ENCODE measurements around the gene EHD4.

DNA sequence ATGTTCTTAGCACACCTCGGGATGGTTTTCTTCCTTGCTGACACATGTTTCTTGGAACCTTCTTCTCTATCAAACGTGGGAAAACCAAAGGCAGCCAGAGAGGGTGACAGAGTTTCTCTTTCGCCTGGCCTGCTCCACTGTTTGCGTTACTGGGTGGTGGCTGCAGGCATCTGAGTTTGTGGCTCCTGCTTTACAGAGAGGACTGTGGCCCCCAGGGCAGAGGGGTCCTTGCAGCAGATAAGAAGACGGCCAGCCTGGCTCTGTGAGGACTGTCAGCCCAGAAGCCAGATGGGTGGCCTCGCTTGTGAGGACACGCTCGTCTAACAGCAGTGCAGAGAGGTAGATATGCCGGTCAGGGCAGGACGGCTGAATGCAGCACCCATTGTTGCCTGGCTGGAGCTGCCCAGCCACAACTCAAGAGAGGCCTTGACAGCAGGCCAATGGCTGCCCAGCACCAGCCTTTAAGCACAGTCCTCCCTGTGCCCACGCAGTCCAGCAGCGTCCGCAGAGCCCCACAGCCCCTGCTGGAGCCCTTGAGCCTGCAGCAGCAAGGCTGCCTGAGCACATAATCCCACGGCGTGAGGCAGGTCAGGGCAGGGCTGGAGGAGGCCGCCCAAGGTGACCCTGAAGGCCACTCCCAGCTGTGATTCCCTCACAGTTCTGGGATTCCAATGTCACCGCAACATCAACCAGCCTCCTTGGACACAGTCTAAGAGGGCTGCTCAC, 63.5 kb downstream of the EHD4 start:
- TF ChIP-seq, protein P1, sequence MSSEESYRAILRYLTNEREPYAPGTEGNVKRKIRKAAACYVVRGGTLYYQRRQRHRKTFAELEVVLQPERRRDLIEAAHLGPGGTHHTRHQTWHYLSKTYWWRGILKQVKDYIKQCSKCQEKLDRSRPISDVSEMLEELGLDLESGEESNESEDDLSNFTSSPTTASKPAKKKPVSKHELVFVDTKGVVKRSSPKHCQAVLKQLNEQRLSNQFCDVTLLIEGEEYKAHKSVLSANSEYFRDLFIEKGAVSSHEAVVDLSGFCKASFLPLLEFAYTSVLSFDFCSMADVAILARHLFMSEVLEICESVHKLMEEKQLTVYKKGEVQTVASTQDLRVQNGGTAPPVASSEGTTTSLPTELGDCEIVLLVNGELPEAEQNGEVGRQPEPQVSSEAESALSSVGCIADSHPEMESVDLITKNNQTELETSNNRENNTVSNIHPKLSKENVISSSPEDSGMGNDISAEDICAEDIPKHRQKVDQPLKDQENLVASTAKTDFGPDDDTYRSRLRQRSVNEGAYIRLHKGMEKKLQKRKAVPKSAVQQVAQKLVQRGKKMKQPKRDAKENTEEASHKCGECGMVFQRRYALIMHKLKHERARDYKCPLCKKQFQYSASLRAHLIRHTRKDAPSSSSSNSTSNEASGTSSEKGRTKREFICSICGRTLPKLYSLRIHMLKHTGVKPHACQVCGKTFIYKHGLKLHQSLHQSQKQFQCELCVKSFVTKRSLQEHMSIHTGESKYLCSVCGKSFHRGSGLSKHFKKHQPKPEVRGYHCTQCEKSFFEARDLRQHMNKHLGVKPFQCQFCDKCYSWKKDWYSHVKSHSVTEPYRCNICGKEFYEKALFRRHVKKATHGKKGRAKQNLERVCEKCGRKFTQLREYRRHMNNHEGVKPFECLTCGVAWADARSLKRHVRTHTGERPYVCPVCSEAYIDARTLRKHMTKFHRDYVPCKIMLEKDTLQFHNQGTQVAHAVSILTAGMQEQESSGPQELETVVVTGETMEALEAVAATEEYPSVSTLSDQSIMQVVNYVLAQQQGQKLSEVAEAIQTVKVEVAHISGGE (tag by site-specific recombination; conservative IDR thresholded peaks at IDR 0.05; ENCODE audit: low read depth) = no peak
- TF ChIP-seq ZNF354C (tag by site-specific recombination; IDR thresholded peaks at IDR 0.05; ENCODE audit: borderline replicate concordance, low read depth) (no peak), WT1 (tag by site-specific recombination; IDR thresholded peaks at IDR 0.05) (no peak), ZNF24 (tag by site-specific recombination; IDR thresholded peaks at IDR 0.05) (no peak), ZNF626 (tag by site-specific recombination; IDR thresholded peaks at IDR 0.05) (no peak), ZNF670 (tag by site-specific recombination; IDR thresholded peaks at IDR 0.05; ENCODE audit: low read depth) (no peak), ZNF792 (tag by site-specific recombination; IDR thresholded peaks at IDR 0.05) (no peak), ZFP3 (tag by site-specific recombination; IDR thresholded peaks at IDR 0.05; ENCODE audit: low read depth) (no peak), ZNF274 (IDR thresholded peaks at IDR 0.05; ENCODE audit: low read length) (no peak), ZNF274 (tag by site-specific recombination; IDR thresholded peaks at IDR 0.05; ENCODE audit: borderline replicate concordance) (no peak)
- TF ChIP-seq, protein P2, sequence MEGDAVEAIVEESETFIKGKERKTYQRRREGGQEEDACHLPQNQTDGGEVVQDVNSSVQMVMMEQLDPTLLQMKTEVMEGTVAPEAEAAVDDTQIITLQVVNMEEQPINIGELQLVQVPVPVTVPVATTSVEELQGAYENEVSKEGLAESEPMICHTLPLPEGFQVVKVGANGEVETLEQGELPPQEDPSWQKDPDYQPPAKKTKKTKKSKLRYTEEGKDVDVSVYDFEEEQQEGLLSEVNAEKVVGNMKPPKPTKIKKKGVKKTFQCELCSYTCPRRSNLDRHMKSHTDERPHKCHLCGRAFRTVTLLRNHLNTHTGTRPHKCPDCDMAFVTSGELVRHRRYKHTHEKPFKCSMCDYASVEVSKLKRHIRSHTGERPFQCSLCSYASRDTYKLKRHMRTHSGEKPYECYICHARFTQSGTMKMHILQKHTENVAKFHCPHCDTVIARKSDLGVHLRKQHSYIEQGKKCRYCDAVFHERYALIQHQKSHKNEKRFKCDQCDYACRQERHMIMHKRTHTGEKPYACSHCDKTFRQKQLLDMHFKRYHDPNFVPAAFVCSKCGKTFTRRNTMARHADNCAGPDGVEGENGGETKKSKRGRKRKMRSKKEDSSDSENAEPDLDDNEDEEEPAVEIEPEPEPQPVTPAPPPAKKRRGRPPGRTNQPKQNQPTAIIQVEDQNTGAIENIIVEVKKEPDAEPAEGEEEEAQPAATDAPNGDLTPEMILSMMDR (tag by site-specific recombination; IDR thresholded peaks at IDR 0.05) = no peak

All from HEK293 (cell line).